Activated naive CD8-positive, alpha-beta T cell treated with anti-CD3 and anti-CD28 coated beads for 36 hours (primary cell): ENCODE measurements around the gene DSG2. TPM values are rescaled to one million over a fixed set of nuclear protein-coding genes. Genes with fewer than 3 reads are reported as not detected.

Experiments used
- DNase-seq: peaks from one replicate; pipeline ENCODE4 v3.0.0; 2021
- H3K27ac Mint-ChIP-seq: one replicate; pipeline ENCODE4 v1.8.0; 2022; ENCODE audit warnings: mild to moderate bottlenecking, moderate library complexity, mixed read lengths
- H3K27me3 Mint-ChIP-seq: one replicate; pipeline ENCODE4 v1.8.0; 2022; ENCODE audit warnings: mild to moderate bottlenecking, mixed read lengths
- H3K36me3 Mint-ChIP-seq: one replicate; pipeline ENCODE4 v1.8.0; 2021; ENCODE audit warnings: mild to moderate bottlenecking, mixed read lengths
- H3K4me1 Mint-ChIP-seq: one replicate; pipeline ENCODE4 v1.8.0; 2021; ENCODE audit warnings: mixed read lengths
- H3K4me3 Mint-ChIP-seq: one replicate; pipeline ENCODE4 v1.8.0; 2022; ENCODE audit warnings: mild to moderate bottlenecking, moderate library complexity, mixed read lengths
- H3K9me3 Mint-ChIP-seq: one replicate; pipeline ENCODE4 v1.8.0; 2022; ENCODE audit warnings: mixed read lengths
- total RNA-seq, 2 experiments: library from RNA; stranded (reverse); gene quantifications; one replicate each; pipeline ENCODE4 v1.2.3, GENCODE V29; 2021

DSG2 gene
- total RNA-seq, 2 experiments from 2014 or later = 0.70 to 0.89 TPM

DNA sequence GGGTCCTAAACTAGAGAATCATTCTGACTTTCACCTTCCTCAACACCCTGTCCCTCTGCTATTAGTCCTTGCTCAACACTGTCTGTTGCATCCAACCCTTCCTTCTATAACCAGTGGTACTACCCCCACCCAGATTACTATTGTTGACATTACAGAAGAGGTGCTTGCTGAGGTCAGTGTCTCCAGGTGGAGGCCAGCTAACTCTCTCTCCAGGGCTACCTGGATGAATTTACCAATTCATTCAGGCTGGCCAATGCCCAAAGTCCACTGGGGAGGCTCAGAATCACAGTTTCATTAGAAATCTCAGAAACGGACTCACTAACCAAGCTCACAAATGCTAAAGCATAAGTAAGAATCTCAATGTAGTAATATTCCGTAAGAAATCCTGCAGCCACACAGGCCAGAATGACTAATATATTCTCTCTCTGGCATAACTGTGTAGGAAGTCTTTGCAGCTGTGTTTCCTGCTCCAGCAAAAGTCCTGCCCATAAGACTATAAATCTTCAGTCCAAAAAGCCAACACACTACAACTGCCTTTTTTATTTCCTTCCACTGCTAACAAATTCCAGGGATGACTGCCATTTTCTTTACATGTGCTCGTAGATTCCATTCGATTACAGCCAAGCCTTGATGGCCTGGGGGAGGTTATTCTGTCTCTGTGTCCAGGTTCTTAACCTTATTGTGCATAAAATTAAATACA is 83.7 kb downstream of the DSG2 start:
- peaks cover 3% of the 10 kb centered on the region for H3K27me3 Mint-ChIP-seq
- H3K4me1 Mint-ChIP-seq = no peaks in the 10 kb centered on the region
- no peak for DNase-seq
- no peaks in the 10 kb centered on the region for H3K36me3 Mint-ChIP-seq
- H3K9me3 Mint-ChIP-seq = no peaks in the 10 kb centered on the region
- no peak overlapping the region for H3K4me3 Mint-ChIP-seq
- H3K27ac Mint-ChIP-seq = no peak overlapping the region

- Mint-ChIP-seq H3K4me3 (no peak overlapping the region), H3K36me3 (no peaks in the 10 kb centered on the region), H3K27me3 (peaks cover 3% of the 10 kb centered on the region), H3K27ac (no peak overlapping the region), H3K4me1 (no peaks in the 10 kb centered on the region), H3K9me3 (no peaks in the 10 kb centered on the region)
- no peak for DNase-seq
Observed at GRCh38 chr18:31583185-31583854, 85.3 kb downstream of the DSG2 start.

DNA sequence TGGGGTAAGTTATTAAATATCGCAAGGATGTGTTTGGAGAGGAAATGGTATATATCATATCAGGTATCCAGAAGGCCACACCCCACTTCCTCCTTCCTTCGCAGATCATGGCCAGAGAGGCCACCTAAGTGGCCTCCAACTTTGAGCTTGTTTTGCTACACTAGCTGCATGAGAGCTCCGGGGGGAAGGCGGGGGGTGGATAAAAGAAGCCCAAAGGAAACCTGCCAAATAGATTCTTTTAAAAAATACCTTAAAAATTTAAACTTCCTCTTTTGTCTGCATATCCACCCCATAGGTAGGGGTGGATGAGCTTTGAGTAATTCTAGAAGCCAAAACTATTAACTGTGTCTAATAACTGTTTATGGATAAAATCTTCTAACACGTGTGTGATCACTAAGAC is 88.0 kb downstream of the DSG2 start:
- H3K36me3 Mint-ChIP-seq = no peaks in the 10 kb centered on the region
- DNase-seq = no peak
- peaks cover 7% of the 10 kb centered on the region for H3K27me3 Mint-ChIP-seq
- no peak overlapping the region for H3K4me3 Mint-ChIP-seq
- H3K27ac Mint-ChIP-seq = no peak overlapping the region
- H3K4me1 Mint-ChIP-seq = no peaks in the 10 kb centered on the region
- no peaks in the 10 kb centered on the region for H3K9me3 Mint-ChIP-seq

GRCh38 chr18:31586616-31587015 is 88.6 kb downstream of the DSG2 start:
- Mint-ChIP-seq H3K27me3 (peaks cover 11% of the 10 kb centered on the region), H3K36me3 (no peaks in the 10 kb centered on the region), H3K9me3 (no peaks in the 10 kb centered on the region), H3K4me1 (no peaks in the 10 kb centered on the region), H3K4me3 (no peak overlapping the region), H3K27ac (no peak overlapping the region)
- DNase-seq = no peak

GRCh38 chr18:31587529-31587928 is 89.6 kb downstream of the DSG2 start:
- no peak overlapping the region for H3K27ac Mint-ChIP-seq
- DNase-seq = no peak
- H3K4me1 Mint-ChIP-seq = no peaks in the 10 kb centered on the region
- no peak overlapping the region for H3K4me3 Mint-ChIP-seq
- H3K36me3 Mint-ChIP-seq = no peaks in the 10 kb centered on the region
- H3K9me3 Mint-ChIP-seq = no peaks in the 10 kb centered on the region
- peaks cover 12% of the 10 kb centered on the region for H3K27me3 Mint-ChIP-seq

DNA sequence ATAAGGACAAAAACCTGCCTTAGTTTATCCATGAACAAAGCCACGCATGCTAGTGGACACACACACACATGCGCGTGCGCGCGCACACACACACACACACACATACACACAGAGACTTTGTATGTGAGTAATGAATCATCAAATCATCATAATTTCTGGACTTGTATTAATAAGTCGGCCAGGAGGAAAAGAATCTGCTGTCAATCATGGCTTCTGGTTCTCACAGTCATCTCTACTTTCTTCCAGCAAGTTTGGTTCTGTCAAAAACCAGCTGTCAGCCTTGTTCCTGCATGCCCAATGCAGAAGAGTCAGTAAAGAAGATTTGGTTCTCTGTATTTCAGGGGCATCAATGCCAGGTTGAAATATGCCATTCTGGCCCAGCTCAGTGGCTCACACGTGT is 92.6 kb downstream of the DSG2 start:
- no peak for DNase-seq
- Mint-ChIP-seq H3K4me3 (no peak overlapping the region), H3K36me3 (no peaks in the 10 kb centered on the region), H3K4me1 (no peaks in the 10 kb centered on the region), H3K27ac (no peak overlapping the region), H3K9me3 (no peaks in the 10 kb centered on the region), H3K27me3 (peaks cover 16% of the 10 kb centered on the region)

DNA sequence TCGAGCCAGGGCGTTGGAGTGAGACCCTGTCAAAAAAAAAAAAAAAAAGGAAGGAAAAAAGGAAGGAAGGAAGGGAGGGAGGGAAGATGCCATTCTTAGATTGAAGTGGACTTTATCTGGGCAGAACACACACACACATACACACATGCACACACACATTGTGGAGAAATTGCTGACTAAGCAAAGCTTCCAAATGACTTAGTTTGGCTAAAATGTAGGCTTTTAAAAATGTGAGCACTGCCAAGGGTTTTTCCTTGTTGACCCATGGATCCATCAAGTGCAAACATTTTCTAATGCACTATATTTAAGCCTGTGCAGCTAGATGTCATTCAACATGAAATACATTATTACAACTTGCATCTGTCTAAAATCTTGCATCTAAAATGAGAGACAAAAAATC is 93.1 kb downstream of the DSG2 start:
- no peaks in the 10 kb centered on the region for H3K4me1 Mint-ChIP-seq
- H3K9me3 Mint-ChIP-seq = no peaks in the 10 kb centered on the region
- H3K27ac Mint-ChIP-seq = no peak overlapping the region
- DNase-seq = no peak
- peaks cover 16% of the 10 kb centered on the region for H3K27me3 Mint-ChIP-seq
- H3K4me3 Mint-ChIP-seq = no peak overlapping the region
- no peaks in the 10 kb centered on the region for H3K36me3 Mint-ChIP-seq

- Mint-ChIP-seq H3K36me3 (no peaks in the 10 kb centered on the region), H3K27me3 (peaks cover 13% of the 10 kb centered on the region), H3K27ac (no peak within 1 kb of the TSS), H3K9me3 (no peaks in the 10 kb centered on the region), H3K4me1 (no peaks in the 10 kb centered on the region), H3K4me3 (no peak within 1 kb of the TSS)
- no peak for DNase-seq
Observed at GRCh38 chr18:31591628-31592027, 93.7 kb downstream of the DSG2 start, which contains the start of gene TTR. TTR (plus strand) TSS chr18:31591877; CDS start chr18:31591903, 26 bp downstream.

GRCh38 chr18:31592506-31593157 is 94.7 kb downstream of the DSG2 start:
- no peak overlapping the region for H3K4me3 Mint-ChIP-seq
- no peaks in the 10 kb centered on the region for H3K9me3 Mint-ChIP-seq
- peaks cover 13% of the 10 kb centered on the region for H3K27me3 Mint-ChIP-seq
- no peaks in the 10 kb centered on the region for H3K36me3 Mint-ChIP-seq
- H3K4me1 Mint-ChIP-seq = no peaks in the 10 kb centered on the region
- H3K27ac Mint-ChIP-seq = no peak overlapping the region
- DNase-seq = no peak

GRCh38 chr18:31595121-31595771 is 97.3 kb downstream of the DSG2 start:
- Mint-ChIP-seq H3K4me3 (no peak overlapping the region), H3K4me1 (no peaks in the 10 kb centered on the region), H3K9me3 (no peaks in the 10 kb centered on the region), H3K36me3 (no peaks in the 10 kb centered on the region), H3K27ac (no peak overlapping the region), H3K27me3 (peaks cover 13% of the 10 kb centered on the region)
- DNase-seq = no peak

DNA sequence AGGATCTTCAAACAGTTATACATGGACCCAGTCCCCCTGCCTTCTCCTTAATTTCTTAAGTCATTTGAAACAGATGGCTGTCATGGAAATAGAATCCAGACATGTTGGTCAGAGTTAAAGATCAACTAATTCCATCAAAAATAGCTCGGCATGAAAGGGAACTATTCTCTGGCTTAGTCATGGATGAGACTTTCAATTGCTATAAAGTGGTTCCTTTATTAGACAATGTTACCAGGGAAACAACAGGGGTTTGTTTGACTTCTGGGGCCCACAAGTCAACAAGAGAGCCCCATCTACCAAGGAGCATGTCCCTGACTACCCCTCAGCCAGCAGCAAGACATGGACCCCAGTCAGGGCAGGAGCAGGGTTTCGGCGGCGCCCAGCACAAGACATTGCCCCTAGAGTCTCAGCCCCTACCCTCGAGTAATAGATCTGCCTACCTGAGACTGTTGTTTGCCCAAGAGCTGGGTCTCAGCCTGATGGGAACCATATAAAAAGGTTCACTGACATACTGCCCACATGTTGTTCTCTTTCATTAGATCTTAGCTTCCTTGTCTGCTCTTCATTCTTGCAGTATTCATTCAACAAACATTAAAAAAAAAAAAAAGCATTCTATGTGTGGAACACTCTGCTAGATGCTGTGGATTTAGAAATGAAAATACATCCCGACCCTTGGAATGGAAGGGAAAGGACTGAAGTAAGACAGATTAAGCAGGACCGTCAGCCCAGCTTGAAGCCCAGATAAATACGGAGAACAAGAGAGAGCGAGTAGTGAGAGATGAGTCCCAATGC is 98.3 kb downstream of the DSG2 start:
- no peak overlapping the region for H3K4me3 Mint-ChIP-seq
- no peaks in the 10 kb centered on the region for H3K4me1 Mint-ChIP-seq
- peaks cover 9% of the 10 kb centered on the region for H3K27me3 Mint-ChIP-seq
- no peak for DNase-seq
- H3K27ac Mint-ChIP-seq = no peak overlapping the region
- no peaks in the 10 kb centered on the region for H3K36me3 Mint-ChIP-seq
- no peaks in the 10 kb centered on the region for H3K9me3 Mint-ChIP-seq

DNA sequence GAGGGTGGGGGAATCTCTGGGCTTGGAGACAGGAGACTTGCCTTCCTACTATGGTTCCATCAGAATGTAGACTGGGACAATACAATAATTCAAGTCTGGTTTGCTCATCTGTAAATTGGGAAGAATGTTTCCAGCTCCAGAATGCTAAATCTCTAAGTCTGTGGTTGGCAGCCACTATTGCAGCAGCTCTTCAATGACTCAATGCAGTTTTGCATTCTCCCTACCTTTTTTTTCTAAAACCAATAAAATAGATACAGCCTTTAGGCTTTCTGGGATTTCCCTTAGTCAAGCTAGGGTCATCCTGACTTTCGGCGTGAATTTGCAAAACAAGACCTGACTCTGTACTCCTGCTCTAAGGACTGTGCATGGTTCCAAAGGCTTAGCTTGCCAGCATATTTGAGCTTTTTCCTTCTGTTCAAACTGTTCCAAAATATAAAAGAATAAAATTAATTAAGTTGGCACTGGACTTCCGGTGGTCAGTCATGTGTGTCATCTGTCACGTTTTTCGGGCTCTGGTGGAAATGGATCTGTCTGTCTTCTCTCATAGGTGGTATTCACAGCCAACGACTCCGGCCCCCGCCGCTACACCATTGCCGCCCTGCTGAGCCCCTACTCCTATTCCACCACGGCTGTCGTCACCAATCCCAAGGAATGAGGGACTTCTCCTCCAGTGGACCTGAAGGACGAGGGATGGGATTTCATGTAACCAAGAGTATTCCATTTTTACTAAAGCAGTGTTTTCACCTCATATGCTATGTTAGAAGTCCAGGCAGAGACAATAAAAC is 100.2 kb downstream of the DSG2 start:
- Mint-ChIP-seq H3K27ac (no peak overlapping the region), H3K36me3 (no peaks in the 10 kb centered on the region), H3K4me3 (no peak overlapping the region), H3K4me1 (no peaks in the 10 kb centered on the region), H3K9me3 (no peaks in the 10 kb centered on the region), H3K27me3 (peaks cover 5% of the 10 kb centered on the region)
- no peak for DNase-seq
